HEK293 (cell line): Measurements from ENCODE around the gene TRIM7.
A peak's percentile ranks its signal among the peaks of the same experiment; 100 is the strongest.

Experiments
- AEBP2 ChIP-seq: fragments of 450-650 bp; formaldehyde crosslinking; IDR thresholded peaks from 2 replicates; pipeline ENCODE4 v1.5.1; 2016; ENCODE audit warnings: missing biosample characterization, missing genetic modification characterization, borderline replicate concordance
- BCL11A ChIP-seq: fragments of 450-650 bp; formaldehyde crosslinking; IDR thresholded peaks from 2 replicates; pipeline ENCODE4 v1.5.1; 2016; ENCODE audit warnings: low read depth, missing biosample characterization, missing genetic modification characterization
- BCL11B ChIP-seq: fragments of 450-650 bp; formaldehyde crosslinking; IDR thresholded peaks from 2 replicates; pipeline ENCODE4 v1.5.1; 2016; ENCODE audit warnings: low read depth, missing biosample characterization, missing genetic modification characterization
- CTCF ChIP-seq: fragments of 450-650 bp; formaldehyde crosslinking; IDR thresholded peaks from 2 replicates; pipeline ENCODE4 v1.5.1; 2016; ENCODE audit warnings: missing biosample characterization, missing genetic modification characterization
- HOXC10 ChIP-seq: sonication (generic); formaldehyde crosslinking; IDR thresholded peaks from 2 replicates; pipeline ENCODE4 v1.8.1; 2023; ENCODE audit warnings: mild to moderate bottlenecking, missing genetic modification reagents
- KLF17 ChIP-seq: fragments of 450-650 bp; formaldehyde crosslinking; IDR thresholded peaks from 2 replicates; pipeline ENCODE4 v1.5.1; 2016; ENCODE audit warnings: missing biosample characterization, missing genetic modification characterization
- MYNN ChIP-seq: fragments of 450-650 bp; formaldehyde crosslinking; IDR thresholded peaks from 2 replicates; pipeline ENCODE4 v1.5.1; 2016; ENCODE audit warnings: missing biosample characterization, missing genetic modification characterization, borderline replicate concordance
- REPIN1 ChIP-seq: fragments of 450-650 bp; formaldehyde crosslinking; IDR thresholded peaks from 2 replicates; pipeline ENCODE4 v1.5.1; 2017; ENCODE audit warnings: missing biosample characterization, missing genetic modification characterization, low read depth
- SCRT2 ChIP-seq: fragments of 450-650 bp; formaldehyde crosslinking; IDR thresholded peaks from 2 replicates; pipeline ENCODE4 v1.5.1; 2016; ENCODE audit warnings: missing biosample characterization, missing genetic modification characterization
- SP2 ChIP-seq: fragments of 450-650 bp; formaldehyde crosslinking; IDR thresholded peaks from 2 replicates; pipeline ENCODE4 v1.5.1; 2016; ENCODE audit warnings: missing biosample characterization, missing genetic modification characterization
- TSHZ1 ChIP-seq: fragments of 450-650 bp; formaldehyde crosslinking; IDR thresholded peaks from 2 replicates; pipeline ENCODE4 v1.5.1; 2016; ENCODE audit warnings: missing biosample characterization, missing genetic modification characterization, borderline replicate concordance
- YY1 ChIP-seq: fragments of 450-650 bp; formaldehyde crosslinking; IDR thresholded peaks from 2 replicates; pipeline ENCODE4 v1.5.1; 2018; ENCODE audit warnings: missing biosample characterization, missing genetic modification characterization
- ZBTB17 ChIP-seq: fragments of 450-650 bp; formaldehyde crosslinking; IDR thresholded peaks from 2 replicates; pipeline ENCODE4 v1.5.1; 2016; ENCODE audit warnings: missing biosample characterization, missing genetic modification characterization
- ZBTB21 ChIP-seq: fragments of 450-650 bp; formaldehyde crosslinking; IDR thresholded peaks from 2 replicates; pipeline ENCODE4 v1.5.1; 2017; ENCODE audit warnings: missing biosample characterization, missing genetic modification characterization
- ZBTB8A ChIP-seq: fragments of 450-650 bp; formaldehyde crosslinking; IDR thresholded peaks from 2 replicates; pipeline ENCODE4 v1.5.1; 2016; ENCODE audit warnings: missing biosample characterization, missing genetic modification characterization
- ZNF112 ChIP-seq: fragments of 450-650 bp; formaldehyde crosslinking; IDR thresholded peaks from 2 replicates; pipeline ENCODE4 v1.5.0; 2017; ENCODE audit warnings: missing biosample characterization, missing genetic modification characterization
- ZNF121 ChIP-seq: fragments of 450-650 bp; formaldehyde crosslinking; IDR thresholded peaks from 2 replicates; pipeline ENCODE4 v1.5.1; 2016; ENCODE audit warnings: missing biosample characterization, missing genetic modification characterization
- ZNF133 ChIP-seq: fragments of 450-650 bp; formaldehyde crosslinking; IDR thresholded peaks from 2 replicates; pipeline ENCODE4 v1.5.1; 2016; ENCODE audit warnings: missing biosample characterization, missing genetic modification characterization
- ZNF155 ChIP-seq: fragments of 450-650 bp; formaldehyde crosslinking; IDR thresholded peaks from 2 replicates; pipeline ENCODE4 v1.5.1; 2016; ENCODE audit warnings: missing biosample characterization, missing genetic modification characterization
- ZNF175 ChIP-seq: fragments of 450-650 bp; formaldehyde crosslinking; IDR thresholded peaks from 2 replicates; pipeline ENCODE4 v1.5.1; 2016; ENCODE audit warnings: missing biosample characterization, missing genetic modification characterization
- ZNF184 ChIP-seq: fragments of 450-650 bp; IDR thresholded peaks from 2 replicates; pipeline ENCODE4 v1.5.1; 2018; ENCODE audit warnings: missing biosample characterization, mild to moderate bottlenecking, missing genetic modification characterization
- ZNF202 ChIP-seq: fragments of 450-650 bp; formaldehyde crosslinking; IDR thresholded peaks from 2 replicates; pipeline ENCODE4 v1.5.1; 2016; ENCODE audit warnings: missing biosample characterization, missing genetic modification characterization, borderline replicate concordance
- ZNF26 ChIP-seq: fragments of 450-650 bp; formaldehyde crosslinking; IDR thresholded peaks from 2 replicates; pipeline ENCODE4 v1.5.1; 2016; ENCODE audit warnings: missing biosample characterization, missing genetic modification characterization
- ZNF274 ChIP-seq, 2 experiments: fragments of 200-500 bp in 1 of 2; fragments of 450-650 bp in 1 of 2; sonication (Bioruptor generic) in 1 of 2; formaldehyde crosslinking in 1 of 2; IDR thresholded peaks; 2 replicates each; pipeline versions ENCODE4 v1.5.1 to v1.6.1; 2014 to 2016; ENCODE audit warnings: borderline replicate concordance in 1 of 2, inconsistent platforms in 1 of 2, low read length in 1 of 2, missing biosample characterization in 1 of 2, missing genetic modification characterization in 1 of 2
- ZNF350 ChIP-seq: fragments of 450-650 bp; formaldehyde crosslinking; IDR thresholded peaks from 2 replicates; pipeline ENCODE4 v1.5.0; 2017; ENCODE audit warnings: missing biosample characterization, mild to moderate bottlenecking, missing genetic modification characterization
- ZNF488 ChIP-seq: fragments of 450-650 bp; formaldehyde crosslinking; IDR thresholded peaks from 2 replicates; pipeline ENCODE4 v1.5.1; 2016; ENCODE audit warnings: missing biosample characterization, missing genetic modification characterization
- ZNF530 ChIP-seq: fragments of 450-650 bp; formaldehyde crosslinking; IDR thresholded peaks from 2 replicates; pipeline ENCODE4 v1.5.1; 2016; ENCODE audit warnings: low read depth, missing biosample characterization, missing genetic modification characterization
- ZNF548 ChIP-seq: fragments of 450-650 bp; formaldehyde crosslinking; IDR thresholded peaks from 2 replicates; pipeline ENCODE4 v1.5.1; 2016; ENCODE audit warnings: missing biosample characterization, missing genetic modification characterization
- ZNF600 ChIP-seq: fragments of 450-650 bp; formaldehyde crosslinking; IDR thresholded peaks from 2 replicates; pipeline ENCODE4 v1.5.1; 2016; ENCODE audit warnings: missing biosample characterization, missing genetic modification characterization
- ZNF777 ChIP-seq: fragments of 450-650 bp; formaldehyde crosslinking; IDR thresholded peaks from 2 replicates; pipeline ENCODE4 v1.5.1; 2017; ENCODE audit warnings: missing biosample characterization, missing genetic modification characterization, borderline replicate concordance
- ZNF792 ChIP-seq: fragments of 450-650 bp; formaldehyde crosslinking; IDR thresholded peaks from 2 replicates; pipeline ENCODE4 v1.5.1; 2016; ENCODE audit warnings: missing biosample characterization, missing genetic modification characterization

TRIM7 gene

GRCh38 chr5:181223729-181224389 is 18.9 kb upstream of the TRIM7 start (continued):
- TF ChIP-seq ZNF175 (tag by site-specific recombination), result no peak
- no peak for TF ChIP-seq SP2 (tag by site-specific recombination)
- TF ChIP-seq ZBTB17 (tag by site-specific recombination), result no peak
- no peak for TF ChIP-seq KLF17 (tag by site-specific recombination)
- no peak for TF ChIP-seq ZNF133 (tag by site-specific recombination)
- no peak for TF ChIP-seq ZNF548
- TF ChIP-seq ZNF777 (tag by site-specific recombination), result no peak
- TF ChIP-seq ZNF274 (IDR thresholded peaks at IDR 0.05; ENCODE audit: low read length), result no peak
- TF ChIP-seq ZNF274 (tag by site-specific recombination; IDR thresholded peaks at IDR 0.05; ENCODE audit: borderline replicate concordance), result no peak
- TF ChIP-seq ZNF121 (tag by site-specific recombination), result no peak
- TF ChIP-seq ZNF26, result no peak
- no peak for TF ChIP-seq REPIN1 (tag by site-specific recombination)
- TF ChIP-seq ZNF202 (tag by site-specific recombination), result no peak
- TF ChIP-seq ZNF530 (tag by site-specific recombination), result no peak
- TF ChIP-seq AEBP2 (tag by site-specific recombination), result no peak
- no peak for TF ChIP-seq ZBTB8A (tag by site-specific recombination)
- TF ChIP-seq ZNF112 (tag by site-specific recombination), result no peak
- TF ChIP-seq SCRT2 (tag by site-specific recombination), result peak; percentile 91
- no peak for TF ChIP-seq HOXC10 (CRISPR knock-in tag)
- TF ChIP-seq CTCF (tag by site-specific recombination), result peak; percentile 14; the same call in 1 of the 2 replicates
- TF ChIP-seq TSHZ1 (tag by site-specific recombination), result no peak
- no peak for TF ChIP-seq ZNF155
- no peak for TF ChIP-seq ZNF350
- no peak for TF ChIP-seq ZNF184
- no peak for TF ChIP-seq BCL11B (tag by site-specific recombination)
- no peak for TF ChIP-seq MYNN (tag by site-specific recombination)
- TF ChIP-seq ZNF600 (tag by site-specific recombination), result peak; percentile 75
- TF ChIP-seq BCL11A, result no peak
- no peak for TF ChIP-seq ZNF792 (tag by site-specific recombination)
- TF ChIP-seq ZBTB21 (tag by site-specific recombination), result no peak
- TF ChIP-seq YY1 (tag by site-specific recombination), result peak; percentile 76
- no peak for TF ChIP-seq ZNF488 (tag by site-specific recombination)
